DND-41 (cell line): ENCODE data around the gene DPH1.

Experiments
- CTCF ChIP-seq: IDR thresholded peaks from 2 replicates; pipeline ENCODE4 v1.5.1; 2012; ENCODE audit warnings: borderline replicate concordance, low read length, moderate library complexity, mild to moderate bottlenecking; ENCODE audit not compliant: poor library complexity, severe bottlenecking; ENCODE audit errors: extremely low read depth
- EZH2 ChIP-seq: IDR thresholded peaks from 3 replicates; pipeline ENCODE4 v1.6.1; 2012; ENCODE audit warnings: borderline replicate concordance, low read depth, mild to moderate bottlenecking, moderate library complexity, low read length, inconsistent platforms; ENCODE audit not compliant: severe bottlenecking

GRCh38 chr17:2093349-2093748, 63.4 kb downstream of the DPH1 start:
- TF ChIP-seq EZH2 (no peak), CTCF (no peak)
